HTERT RPE-1 (cell line): ENCODE measurements around the gene TUBD1.
"Not testable (repeated sequence)": the region's sequence is repeated elsewhere in the genome, so short reads cannot be mapped to it uniquely, and the experiment has no call there.

Experiments used
- in situ Hi-C: fragments of 300-500 bp; cut with MboI; formaldehyde crosslinking; loops from 4 replicates; pipeline ENCODE4 v1.14.3; 2020; ENCODE audit warnings: low sequenced_read_pairs

The TUBD1 gene

DNA sequence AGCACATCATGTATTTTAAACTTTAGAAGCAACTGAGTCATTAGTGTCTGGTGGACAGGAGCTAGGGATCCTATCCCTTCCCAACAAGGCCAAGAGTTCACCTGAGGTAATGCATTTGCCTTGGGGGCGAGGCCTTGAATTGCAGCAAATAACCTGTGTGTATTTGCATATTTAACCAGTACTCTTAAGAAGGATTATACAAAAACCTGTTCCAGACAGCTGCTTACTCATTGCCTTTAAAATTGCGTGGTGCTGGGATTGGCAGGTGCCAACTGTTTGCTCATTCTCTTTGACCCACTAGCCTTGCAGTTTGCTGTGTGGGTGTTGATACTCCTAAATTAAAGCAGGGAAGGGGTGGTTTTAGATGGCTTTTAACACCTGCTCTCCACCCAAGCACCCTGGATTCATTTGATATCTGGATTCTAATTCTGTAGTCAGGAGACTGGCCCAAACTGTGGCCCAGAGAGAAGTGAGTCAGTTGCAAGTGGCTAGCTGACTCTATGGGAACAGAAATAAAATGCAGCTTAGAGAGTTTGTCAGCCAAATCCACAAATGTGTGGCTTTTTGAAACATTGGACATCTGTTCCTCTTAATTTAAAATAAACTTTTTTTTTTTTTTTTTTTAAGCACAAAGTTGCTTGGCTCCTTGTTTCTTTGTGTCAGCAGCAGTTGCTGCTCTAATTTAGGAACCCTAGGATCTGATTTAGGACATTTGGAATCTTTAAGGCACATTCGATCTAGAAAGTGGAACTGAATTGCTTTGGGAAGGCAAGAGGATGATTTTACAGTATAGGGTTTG, 46.9 kb downstream of the TUBD1 start:
- in situ Hi-C loops: no loop called here

DNA sequence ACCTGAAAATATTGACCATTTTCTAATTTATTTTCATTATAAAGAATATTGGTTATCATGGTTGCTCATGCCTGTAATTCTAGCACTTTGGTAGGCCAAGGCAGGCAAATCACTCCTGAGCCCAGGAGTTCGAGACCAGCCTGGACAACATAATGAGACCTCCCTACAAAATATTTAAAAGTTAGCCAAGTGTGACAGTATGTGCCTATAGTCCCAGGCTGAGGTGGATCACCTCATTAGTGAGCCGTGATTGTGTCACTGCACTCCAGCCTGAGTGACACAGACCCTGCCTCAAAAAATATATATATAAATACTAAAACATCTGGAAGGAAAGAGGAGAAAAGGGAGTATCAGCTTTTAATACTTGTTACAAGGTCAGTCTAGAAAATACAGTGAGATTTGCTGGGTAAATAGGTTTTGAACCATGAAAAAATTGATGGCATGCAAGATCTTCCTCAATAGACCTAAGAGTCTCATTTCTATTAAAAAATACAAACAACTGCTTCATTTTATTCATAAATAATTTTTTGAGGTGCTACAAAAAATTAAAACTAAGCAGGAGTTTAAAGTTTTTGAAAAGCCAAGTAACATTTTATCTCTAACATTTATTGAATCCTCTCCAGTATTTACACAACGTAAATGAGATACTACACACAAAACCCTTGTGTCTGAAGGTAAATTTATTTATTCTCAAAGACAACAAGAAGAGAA, 47.7 kb downstream of the TUBD1 start:
- in situ Hi-C loops: no loop called here

DNA sequence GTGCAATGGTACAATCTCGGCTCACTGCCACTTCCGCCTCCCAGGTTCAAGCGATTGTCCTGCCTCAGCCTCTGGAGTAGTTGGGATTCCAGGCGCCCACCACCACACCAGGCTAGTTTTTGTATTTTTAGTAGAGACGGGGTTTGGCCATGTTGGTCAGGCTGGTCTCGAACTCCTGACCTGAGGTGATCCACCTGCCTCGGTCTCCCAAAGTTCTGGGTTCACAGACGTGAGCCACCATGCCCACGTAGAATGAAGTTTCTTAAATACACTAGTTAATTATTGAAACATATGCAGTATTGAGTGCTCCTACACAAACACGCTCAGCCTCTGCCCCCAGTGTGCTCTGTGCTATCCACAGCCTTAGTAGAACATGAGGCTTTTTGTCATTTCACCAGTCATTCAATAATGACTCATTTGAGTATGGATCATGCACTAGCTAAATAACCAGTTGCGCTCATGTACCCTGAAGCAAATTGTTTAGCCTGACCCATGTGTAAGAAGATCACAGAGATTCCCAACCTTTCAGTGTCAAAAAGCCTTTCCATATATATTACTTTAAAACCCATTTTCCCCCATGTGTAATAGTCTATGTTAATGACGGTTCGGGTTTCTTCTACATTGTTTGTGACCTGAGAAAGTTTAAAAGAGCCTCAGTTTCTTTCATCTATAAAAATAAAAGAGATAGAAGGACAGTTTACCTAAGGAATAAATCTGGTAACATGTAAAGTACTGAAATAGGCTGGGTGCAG, 49.7 kb downstream of the TUBD1 start:
- in situ Hi-C loops: no loop called here

GRCh38 chr17:59841882-59842263, 50.9 kb downstream of the TUBD1 start:
- in situ Hi-C loops: not testable (repeated sequence)

DNA sequence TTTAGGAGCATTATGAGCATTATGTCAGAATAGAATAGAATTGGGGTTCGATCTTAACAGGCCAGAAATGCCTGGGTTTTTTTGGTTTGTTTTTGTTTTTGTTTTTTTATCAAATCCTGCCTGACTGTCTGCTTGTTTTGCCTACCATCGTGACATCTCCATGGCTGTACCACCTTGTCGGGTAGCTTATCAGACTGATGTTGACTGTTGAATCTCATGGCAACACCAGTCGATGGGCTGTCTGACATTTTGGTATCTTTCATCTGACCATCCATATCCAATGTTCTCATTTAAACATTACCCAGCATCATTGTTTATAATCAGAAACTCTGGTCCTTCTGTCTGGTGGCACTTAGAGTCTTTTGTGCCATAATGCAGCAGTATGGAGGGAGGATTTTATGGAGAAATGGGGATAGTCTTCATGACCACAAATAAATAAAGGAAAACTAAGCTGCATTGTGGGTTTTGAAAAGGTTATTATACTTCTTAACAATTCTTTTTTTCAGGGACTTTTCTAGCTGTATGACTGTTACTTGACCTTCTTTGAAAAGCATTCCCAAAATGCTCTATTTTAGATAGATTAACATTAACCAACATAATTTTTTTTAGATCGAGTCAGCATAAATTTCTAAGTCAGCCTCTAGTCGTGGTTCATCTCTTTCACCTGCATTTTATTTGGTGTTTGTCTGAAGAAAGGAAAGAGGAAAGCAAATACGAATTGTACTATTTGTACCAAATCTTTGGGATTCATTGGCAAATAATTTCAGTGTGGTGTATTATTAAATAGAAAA, 51.5 kb downstream of the TUBD1 start:
- in situ Hi-C loops: not testable (repeated sequence)

- in situ Hi-C loops: no loop called here
Measured at GRCh38 chr17:59840329-59841090, 52.2 kb downstream of the TUBD1 start.

DNA sequence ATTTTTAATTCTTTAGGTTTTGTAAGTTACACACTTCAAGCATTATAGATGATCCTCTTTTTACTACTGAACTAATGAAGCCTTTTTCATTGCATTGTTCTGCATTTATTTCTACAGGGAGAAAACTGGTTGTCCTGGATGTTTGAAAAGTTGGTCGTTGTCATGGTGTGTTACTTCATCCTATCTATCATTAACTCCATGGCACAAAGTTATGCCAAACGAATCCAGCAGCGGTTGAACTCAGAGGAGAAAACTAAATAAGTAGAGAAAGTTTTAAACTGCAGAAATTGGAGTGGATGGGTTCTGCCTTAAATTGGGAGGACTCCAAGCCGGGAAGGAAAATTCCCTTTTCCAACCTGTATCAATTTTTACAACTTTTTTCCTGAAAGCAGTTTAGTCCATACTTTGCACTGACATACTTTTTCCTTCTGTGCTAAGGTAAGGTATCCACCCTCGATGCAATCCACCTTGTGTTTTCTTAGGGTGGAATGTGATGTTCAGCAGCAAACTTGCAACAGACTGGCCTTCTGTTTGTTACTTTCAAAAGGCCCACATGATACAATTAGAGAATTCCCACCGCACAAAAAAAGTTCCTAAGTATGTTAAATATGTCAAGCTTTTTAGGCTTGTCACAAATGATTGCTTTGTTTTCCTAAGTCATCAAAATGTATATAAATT, 53.0 kb downstream of the TUBD1 start:
- in situ Hi-C loops: no loop called here

- in situ Hi-C loops: no loop called here
Measured at GRCh38 chr17:59838052-59838916, 54.5 kb downstream of the TUBD1 start.

DNA sequence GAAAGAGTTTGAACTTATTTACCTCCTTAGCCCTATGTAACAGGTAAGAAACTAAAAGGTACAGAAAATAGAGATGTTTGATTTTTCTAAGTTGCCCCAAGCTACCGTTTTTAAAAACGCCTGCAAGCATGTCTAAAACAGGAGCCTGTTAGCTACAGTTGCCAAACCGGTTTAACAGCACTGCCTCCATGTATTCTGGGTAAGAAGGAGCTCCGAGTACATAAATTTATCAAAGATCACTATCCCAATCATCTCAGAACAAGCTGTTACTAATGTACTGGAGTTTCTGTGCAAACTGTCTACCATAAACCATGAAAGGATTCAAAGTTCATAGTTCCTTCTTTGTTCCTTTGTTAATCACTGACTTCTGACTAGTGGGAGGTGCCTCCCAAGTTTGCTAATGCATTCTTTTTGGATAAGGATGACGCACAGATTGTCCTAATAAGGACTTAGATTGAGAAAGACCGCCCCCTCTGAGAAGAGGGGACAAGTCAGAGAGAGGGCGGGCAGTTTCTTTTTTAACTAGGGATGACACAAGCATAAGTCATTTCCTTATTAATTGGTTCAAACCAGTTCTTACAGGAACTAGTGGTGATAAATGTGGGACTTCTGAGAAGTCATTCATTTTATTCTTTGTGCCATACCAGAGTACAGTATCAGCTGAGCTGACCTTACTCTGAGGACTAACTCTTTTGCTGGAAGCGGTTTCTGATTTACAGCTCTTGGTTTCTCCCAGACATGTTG, 55.3 kb downstream of the TUBD1 start:
- in situ Hi-C loops: no loop called here

GRCh38 chr17:59832883-59833379, 59.8 kb downstream of the TUBD1 start:
- in situ Hi-C loops: no loop called here

GRCh38 chr17:59830846-59831486, 61.8 kb downstream of the TUBD1 start:
- in situ Hi-C loops: no loop called here

GRCh38 chr17:59830007-59830630, 62.6 kb downstream of the TUBD1 start:
- in situ Hi-C loops: no loop called here

GRCh38 chr17:59829217-59830006, 63.3 kb downstream of the TUBD1 start:
- in situ Hi-C loops: no loop called here

DNA sequence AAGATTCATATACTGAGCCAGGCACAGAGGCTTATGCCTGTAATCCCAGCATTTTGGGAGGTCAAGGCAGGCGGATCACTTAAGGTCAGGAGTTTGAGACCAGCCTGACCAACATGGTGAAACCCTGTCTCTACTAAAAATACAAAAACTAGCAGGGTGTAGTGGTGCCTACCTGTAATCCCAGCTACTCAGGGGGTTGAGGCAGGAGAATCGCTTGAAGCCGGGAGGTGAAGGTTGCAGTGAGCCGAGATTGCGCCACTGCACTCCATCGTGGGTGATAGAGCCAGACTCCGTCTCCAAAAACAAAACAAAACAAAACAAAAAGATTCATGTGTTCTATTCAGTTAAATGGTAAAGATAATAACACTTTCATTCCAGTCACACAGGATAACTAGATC, 63.9 kb downstream of the TUBD1 start:
- in situ Hi-C loops: not testable (repeated sequence)

DNA sequence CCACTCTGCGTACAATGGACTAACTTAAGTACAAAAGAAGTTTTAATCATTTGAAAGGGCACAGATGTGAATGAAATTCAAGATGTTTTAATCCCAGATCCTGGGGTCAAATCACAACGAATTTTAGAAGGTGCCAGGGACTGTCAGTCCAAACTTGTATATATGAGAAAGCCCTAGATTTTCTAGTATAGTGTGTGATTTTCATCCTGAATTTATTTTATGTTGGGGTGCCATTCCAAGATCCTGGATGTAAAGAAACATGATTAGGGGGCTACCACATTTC, 64.3 kb downstream of the TUBD1 start:
- in situ Hi-C loops: no loop called here

- in situ Hi-C loops: no loop called here
Measured at GRCh38 chr17:59827721-59828477, 64.8 kb downstream of the TUBD1 start.
